ENCODE data around the gene MYO6. TPM values are rescaled to one million over a fixed set of nuclear protein-coding genes. Genes with fewer than 3 reads are reported as not detected.
"Not testable (repeated sequence)": the region's sequence is repeated elsewhere in the genome, so short reads cannot be mapped to it uniquely, and the experiment has no call there.

MYO6 gene
- total RNA-seq, 2 donors from 2014 or later: 5.8 to 6.6 TPM

GRCh38 chr6:75892384-75892783 is 143.3 kb downstream of the MYO6 start:
- no peaks in the 10 kb centered on the region for H3K36me3 Mint-ChIP-seq (ENCODE audit: insufficient read depth in 2 of 2)
- no peak overlapping the region for H3K4me3 Mint-ChIP-seq
- H3K27me3 Mint-ChIP-seq (ENCODE audit: low read depth): no peaks in the 10 kb centered on the region
- no peak overlapping the region for H3K27ac Mint-ChIP-seq
- ATAC-seq (replicated peaks in 1 of 2) (no peak), DNase-seq (no peak)
- H3K9me3 Mint-ChIP-seq: no peaks in the 10 kb centered on the region
- H3K4me1 Mint-ChIP-seq (ENCODE audit: low read depth): no peaks in the 10 kb centered on the region

- H3K27ac Mint-ChIP-seq: no peak overlapping the region
- H3K36me3 Mint-ChIP-seq (ENCODE audit: insufficient read depth in 2 of 2): no peaks in the 10 kb centered on the region
- no peaks in the 10 kb centered on the region for H3K9me3 Mint-ChIP-seq
- H3K4me3 Mint-ChIP-seq: no peak overlapping the region
- no peak for ATAC-seq (replicated peaks in 1 of 2)
- no peak for DNase-seq
- H3K4me1 Mint-ChIP-seq (ENCODE audit: low read depth): no peaks in the 10 kb centered on the region
- H3K27me3 Mint-ChIP-seq (ENCODE audit: low read depth): no peaks in the 10 kb centered on the region
Measured at GRCh38 chr6:75893058-75893775, 144.2 kb downstream of the MYO6 start.

GRCh38 chr6:75893776-75894152 is 144.7 kb downstream of the MYO6 start:
- Mint-ChIP-seq H3K27ac (no peak overlapping the region), H3K27me3 (ENCODE audit: low read depth) (no peaks in the 10 kb centered on the region), H3K4me3 (no peak overlapping the region), H3K9me3 (no peaks in the 10 kb centered on the region), H3K36me3 (ENCODE audit: insufficient read depth in 2 of 2) (no peaks in the 10 kb centered on the region), H3K4me1 (ENCODE audit: low read depth) (no peaks in the 10 kb centered on the region)
- ATAC-seq (replicated peaks in 1 of 2): no peak
- DNase-seq: no peak

GRCh38 chr6:75896526-75896925 is 147.5 kb downstream of the MYO6 start:
- ATAC-seq (replicated peaks in 1 of 2): no peak
- Mint-ChIP-seq H3K27ac (no peak overlapping the region), H3K4me1 (ENCODE audit: low read depth) (no peaks in the 10 kb centered on the region), H3K9me3 (peaks cover 0 to 2% of the 10 kb centered on the region in 2 donors), H3K36me3 (ENCODE audit: insufficient read depth in 2 of 2) (no peaks in the 10 kb centered on the region), H3K4me3 (no peak overlapping the region), H3K27me3 (ENCODE audit: low read depth) (no peaks in the 10 kb centered on the region)
- no peak for DNase-seq

- not testable (repeated sequence) for H3K27ac Mint-ChIP-seq; H3K27me3 Mint-ChIP-seq (ENCODE audit: low read depth); ATAC-seq (replicated peaks in 1 of 2); DNase-seq; H3K4me3 Mint-ChIP-seq; H3K4me1 Mint-ChIP-seq (ENCODE audit: low read depth); H3K36me3 Mint-ChIP-seq (ENCODE audit: insufficient read depth in 2 of 2); H3K9me3 Mint-ChIP-seq
Measured at GRCh38 chr6:75900216-75900615, 151.2 kb downstream of the MYO6 start.

- not testable (repeated sequence) for H3K9me3 Mint-ChIP-seq; H3K36me3 Mint-ChIP-seq (ENCODE audit: insufficient read depth in 2 of 2); H3K4me3 Mint-ChIP-seq; DNase-seq; H3K4me1 Mint-ChIP-seq (ENCODE audit: low read depth); H3K27ac Mint-ChIP-seq; ATAC-seq (replicated peaks in 1 of 2); H3K27me3 Mint-ChIP-seq (ENCODE audit: low read depth)
Measured at GRCh38 chr6:75905129-75905528, 156.1 kb downstream of the MYO6 start.

- Mint-ChIP-seq H3K27me3 (ENCODE audit: low read depth) (no peaks in the 10 kb centered on the region), H3K27ac (no peak overlapping the region), H3K36me3 (ENCODE audit: insufficient read depth in 2 of 2) (peaks cover 0 to 3% of the 10 kb centered on the region in 2 donors), H3K4me3 (no peak overlapping the region), H3K4me1 (ENCODE audit: low read depth) (no peaks in the 10 kb centered on the region), H3K9me3 (peaks cover 0 to 1% of the 10 kb centered on the region in 2 donors)
- ATAC-seq (replicated peaks in 1 of 2): no peak
- no peak for DNase-seq
Measured at GRCh38 chr6:75906871-75907270, 157.8 kb downstream of the MYO6 start.

- Mint-ChIP-seq H3K9me3 (peaks cover 0 to 1% of the 10 kb centered on the region in 2 donors), H3K4me1 (ENCODE audit: low read depth) (no peaks in the 10 kb centered on the region), H3K27me3 (ENCODE audit: low read depth) (no peaks in the 10 kb centered on the region), H3K27ac (no peak overlapping the region), H3K4me3 (no peak overlapping the region), H3K36me3 (ENCODE audit: insufficient read depth in 2 of 2) (peaks cover 0 to 3% of the 10 kb centered on the region in 2 donors)
- ATAC-seq (replicated peaks in 1 of 2): no peak
- DNase-seq: no peak
Measured at GRCh38 chr6:75907444-75907843, 158.4 kb downstream of the MYO6 start.

- H3K36me3 Mint-ChIP-seq (ENCODE audit: insufficient read depth in 2 of 2): no peaks in the 10 kb centered on the region
- H3K27ac Mint-ChIP-seq: no peak overlapping the region
- H3K4me3 Mint-ChIP-seq: no peak overlapping the region
- ATAC-seq (replicated peaks in 1 of 2) (no peak), DNase-seq (no peak)
- no peaks in the 10 kb centered on the region for H3K9me3 Mint-ChIP-seq
- no peaks in the 10 kb centered on the region for H3K27me3 Mint-ChIP-seq (ENCODE audit: low read depth)
- H3K4me1 Mint-ChIP-seq (ENCODE audit: low read depth): no peaks in the 10 kb centered on the region
Measured at GRCh38 chr6:75913040-75913439, 164.0 kb downstream of the MYO6 start.

- ATAC-seq (replicated peaks in 1 of 2): no peak
- Mint-ChIP-seq H3K9me3 (no peaks in the 10 kb centered on the region), H3K36me3 (ENCODE audit: insufficient read depth in 2 of 2) (no peaks in the 10 kb centered on the region), H3K4me1 (ENCODE audit: low read depth) (no peaks in the 10 kb centered on the region), H3K4me3 (no peak overlapping the region), H3K27me3 (ENCODE audit: low read depth) (no peaks in the 10 kb centered on the region), H3K27ac (no peak overlapping the region)
- no peak for DNase-seq
Measured at GRCh38 chr6:75922226-75922625, 173.2 kb downstream of the MYO6 start.

- ATAC-seq (replicated peaks in 1 of 2) (no peak), DNase-seq (no peak)
- H3K27ac Mint-ChIP-seq: no peak overlapping the region
- no peaks in the 10 kb centered on the region for H3K9me3 Mint-ChIP-seq
- H3K27me3 Mint-ChIP-seq (ENCODE audit: low read depth): no peaks in the 10 kb centered on the region
- no peak overlapping the region for H3K4me3 Mint-ChIP-seq
- H3K4me1 Mint-ChIP-seq (ENCODE audit: low read depth): no peaks in the 10 kb centered on the region
- H3K36me3 Mint-ChIP-seq (ENCODE audit: insufficient read depth in 2 of 2): no peaks in the 10 kb centered on the region
Measured at GRCh38 chr6:75926293-75927168, 177.5 kb downstream of the MYO6 start.

- no peak for ATAC-seq (replicated peaks in 1 of 2)
- Mint-ChIP-seq H3K9me3 (no peaks in the 10 kb centered on the region), H3K27me3 (ENCODE audit: low read depth) (peaks cover 22% of the 10 kb centered on the region), H3K36me3 (ENCODE audit: insufficient read depth in 2 of 2) (no peaks in the 10 kb centered on the region), H3K4me3 (no peak overlapping the region), H3K4me1 (ENCODE audit: low read depth) (peaks cover 10% of the 10 kb centered on the region), H3K27ac (no peak overlapping the region)
- no peak for DNase-seq
Measured at GRCh38 chr6:75931011-75931680, 182.1 kb downstream of the MYO6 start.

GRCh38 chr6:75932067-75932466 is 183.0 kb downstream of the MYO6 start:
- DNase-seq (no peak), ATAC-seq (replicated peaks in 1 of 2) (no peak)
- Mint-ChIP-seq H3K9me3 (no peaks in the 10 kb centered on the region), H3K4me3 (no peak overlapping the region), H3K4me1 (ENCODE audit: low read depth) (peaks cover 10% of the 10 kb centered on the region), H3K27ac (no peak overlapping the region), H3K36me3 (ENCODE audit: insufficient read depth in 2 of 2) (no peaks in the 10 kb centered on the region), H3K27me3 (ENCODE audit: low read depth) (peaks cover 31% of the 10 kb centered on the region)
